Endothelial cell of umbilical vein (primary cell): ENCODE results near the gene LRRC27.

ENCODE experiments used
- CTCF ChIP-seq, 2 donors: IDR thresholded peaks; 1 replicate in 1 of 2; 2 replicates in 1 of 2; pipeline ENCODE4 v1.5.1; 2011; ENCODE audit warnings: low read length in 2 of 2, mild to moderate bottlenecking in 2 of 2, moderate library complexity in 2 of 2, control low read depth in 1 of 2, inconsistent platforms in 1 of 2, low read depth in 1 of 2; ENCODE audit not compliant: insufficient read depth in 1 of 2; ENCODE audit errors: extremely low read depth in 1 of 2
- EZH2 ChIP-seq: IDR thresholded peaks from 2 replicates; pipeline ENCODE4 v1.6.1; 2012; ENCODE audit warnings: borderline replicate concordance, low read depth, mild to moderate bottlenecking, moderate library complexity, low read length, inconsistent platforms; ENCODE audit not compliant: severe bottlenecking
- FOS ChIP-seq: IDR thresholded peaks from 2 replicates; pipeline ENCODE4 v1.6.1; 2011; ENCODE audit warnings: mild to moderate bottlenecking, low read length, moderate library complexity, borderline replicate concordance; ENCODE audit not compliant: insufficient read depth
- GATA2 ChIP-seq: IDR thresholded peaks from 2 replicates; pipeline ENCODE4 v1.7.0; 2011; ENCODE audit warnings: low read depth, mild to moderate bottlenecking, moderate library complexity, mixed read lengths, low read length; ENCODE audit not compliant: insufficient read length, insufficient read depth
- JUN ChIP-seq: IDR thresholded peaks from 2 replicates; pipeline ENCODE4 v1.6.1; 2011; ENCODE audit warnings: borderline replicate concordance, low read depth; ENCODE audit not compliant: insufficient read length, insufficient read depth
- MYC ChIP-seq: IDR thresholded peaks from one replicate; pipeline ENCODE4 v1.6.1; 2011; ENCODE audit warnings: mild to moderate bottlenecking, low read depth, low read length
- POLR2A ChIP-seq: IDR thresholded peaks from 2 replicates; pipeline ENCODE4 v1.6.1; 2012; ENCODE audit warnings: low read depth, mild to moderate bottlenecking, control low read depth, low read length
- POLR2AphosphoS5 ChIP-seq: IDR thresholded peaks from 2 replicates; pipeline ENCODE4 v1.6.1; 2012; ENCODE audit warnings: low read depth, mild to moderate bottlenecking, control low read depth, low read length, moderate library complexity; ENCODE audit not compliant: insufficient read depth
- TF ChIP-seq, protein P1 (sequence below): IDR thresholded peaks from 2 replicates; pipeline ENCODE4 v1.6.1; 2011; ENCODE audit not compliant: insufficient read depth, insufficient read length

DNA sequence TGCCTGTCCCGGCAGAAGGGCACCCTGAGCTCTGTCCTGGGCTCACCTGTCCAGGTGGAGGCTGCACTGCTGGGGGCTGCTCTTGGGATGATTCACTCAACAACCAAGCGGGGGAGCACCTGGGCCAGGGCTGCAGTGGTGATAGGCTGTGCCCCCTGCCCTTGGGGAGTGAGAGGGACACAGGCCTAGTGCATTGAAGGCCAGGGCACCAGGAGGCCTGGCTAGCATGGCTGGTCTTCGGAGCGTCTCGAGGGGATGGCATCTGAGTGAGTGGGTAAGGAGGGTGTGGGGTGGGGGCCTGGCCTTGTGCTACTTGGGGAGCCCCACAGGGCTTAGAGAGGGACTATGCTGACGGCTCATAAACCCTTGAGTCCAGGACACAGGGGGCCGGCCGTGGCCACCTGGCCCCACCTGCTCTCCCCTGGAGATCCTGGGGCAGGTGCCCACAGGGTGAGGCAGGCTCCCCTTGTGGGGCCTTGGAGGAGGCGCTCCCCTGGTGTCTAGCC is 68.1 kb downstream of the LRRC27 start:
- TF ChIP-seq CTCF (IDR thresholded peaks at IDR 0.05; ENCODE audit: extremely low read depth in 1 of 2, insufficient read depth in 1 of 2, low read depth in 1 of 2, low read length in 2 of 2) (no peak), POLR2AphosphoS5 (no peak), GATA2 (no peak), JUN (no peak), POLR2A (no peak), EZH2 (no peak), FOS (no peak), MYC (no peak)
- TF ChIP-seq, protein P1, sequence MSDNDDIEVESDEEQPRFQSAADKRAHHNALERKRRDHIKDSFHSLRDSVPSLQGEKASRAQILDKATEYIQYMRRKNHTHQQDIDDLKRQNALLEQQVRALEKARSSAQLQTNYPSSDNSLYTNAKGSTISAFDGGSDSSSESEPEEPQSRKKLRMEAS: no peak
